NCI-H2171 treated with DMSO at 0.1 percent for 48 hours (cell line): ENCODE measurements around the gene CHID1.

Experiments used
- DNase-seq: peaks from one replicate; lab custom pipeline; 2025; lab: John Stamatoyannopoulos, UW

CHID1 gene

DNA sequence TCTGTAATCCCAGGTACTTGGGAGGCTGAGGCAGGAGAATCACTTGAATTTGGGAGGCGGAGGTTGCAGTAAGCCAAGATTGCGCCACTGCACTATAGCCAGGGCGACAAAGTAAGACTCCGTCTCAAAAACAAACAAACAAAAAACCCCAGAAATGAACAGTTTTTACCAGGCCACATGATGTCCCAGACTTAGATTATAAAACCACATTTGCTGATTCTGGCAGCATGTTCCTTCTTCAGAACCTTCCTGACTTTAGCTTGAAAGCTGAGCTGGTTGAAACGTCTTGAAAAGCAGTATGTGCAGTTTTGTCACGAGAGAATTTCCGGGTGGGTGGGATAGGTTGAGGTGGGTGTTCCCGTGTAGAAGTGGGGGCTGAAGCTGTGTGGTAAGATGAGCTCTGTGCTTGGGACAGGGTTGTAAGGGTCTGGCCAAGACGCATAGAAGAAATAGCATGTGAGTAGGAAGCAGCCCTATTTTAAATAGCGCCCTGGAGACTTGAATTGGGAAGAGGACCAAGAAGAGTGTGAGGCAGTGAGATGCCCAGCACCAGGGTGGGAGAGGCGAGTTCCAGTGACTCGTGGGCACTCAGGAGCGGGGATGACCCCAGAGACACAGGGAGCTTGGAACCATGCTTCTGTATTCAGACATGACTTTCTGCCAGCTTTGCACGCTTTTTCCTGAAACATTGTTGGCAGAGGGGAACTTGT is 22.7 kb upstream of the CHID1 start:
- DNase-seq = no peak

DNA sequence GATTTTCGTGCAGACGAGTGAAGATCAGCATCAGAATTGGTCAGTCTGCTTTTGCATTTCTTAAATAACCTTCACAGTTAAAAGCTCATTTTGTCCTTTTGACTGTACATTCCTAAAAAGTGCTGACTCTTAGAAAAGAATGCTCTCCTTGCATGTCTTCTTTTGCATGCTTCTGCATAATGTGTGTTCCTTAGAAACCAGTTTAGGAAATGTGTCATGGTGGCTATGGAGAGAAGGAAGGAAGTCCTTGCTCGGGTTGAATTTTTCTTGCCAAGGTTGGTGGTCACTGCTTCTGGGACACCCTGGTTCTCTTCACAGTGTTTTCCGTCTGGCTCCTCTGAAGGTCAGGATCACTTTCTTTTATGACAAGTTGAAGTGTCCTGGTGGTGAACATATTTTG is 21.8 kb upstream of the CHID1 start:
- DNase-seq = no peak

DNA sequence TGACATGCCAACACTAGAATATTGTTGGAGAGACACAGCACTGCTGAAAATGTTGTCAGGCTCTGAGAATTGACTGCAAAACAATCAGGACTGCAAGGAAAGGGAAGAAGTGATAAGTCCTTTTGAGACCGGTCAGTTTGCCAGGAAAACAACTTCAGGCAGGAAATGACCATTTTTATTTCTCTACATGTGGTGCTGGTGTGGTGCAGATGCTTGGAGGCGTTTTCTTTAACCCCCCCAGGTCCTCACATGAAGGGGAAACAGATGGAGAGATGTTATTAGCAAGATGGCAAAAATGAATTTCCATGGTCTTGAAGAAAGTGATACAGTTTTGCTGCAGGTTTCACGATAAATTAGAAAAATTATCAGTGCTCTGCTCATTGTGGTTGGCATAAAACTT is 20.8 kb upstream of the CHID1 start:
- DNase-seq = no peak

GRCh38 chr11:929405-929804 is 18.8 kb upstream of the CHID1 start:
- DNase-seq = no peak

DNA sequence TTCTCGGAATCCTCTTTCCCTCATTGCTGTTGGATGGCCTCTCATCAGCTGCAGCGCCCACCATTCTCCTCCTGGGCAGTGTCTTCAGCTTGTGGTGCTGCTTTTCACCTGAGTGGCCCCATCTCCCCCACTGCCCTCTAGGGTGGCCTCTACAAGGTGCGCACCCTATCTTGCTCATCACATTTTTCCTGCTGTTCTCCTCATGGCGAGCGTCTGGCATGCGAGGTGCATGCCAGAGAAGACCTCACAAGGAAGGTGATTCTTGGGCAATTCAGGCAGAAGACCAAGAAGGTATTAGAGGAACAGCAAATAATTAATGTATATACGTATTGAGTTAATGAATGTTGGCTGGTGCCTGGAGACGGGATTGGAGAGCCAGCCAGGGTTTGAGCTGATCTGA is 18.2 kb upstream of the CHID1 start:
- no peak for DNase-seq

DNA sequence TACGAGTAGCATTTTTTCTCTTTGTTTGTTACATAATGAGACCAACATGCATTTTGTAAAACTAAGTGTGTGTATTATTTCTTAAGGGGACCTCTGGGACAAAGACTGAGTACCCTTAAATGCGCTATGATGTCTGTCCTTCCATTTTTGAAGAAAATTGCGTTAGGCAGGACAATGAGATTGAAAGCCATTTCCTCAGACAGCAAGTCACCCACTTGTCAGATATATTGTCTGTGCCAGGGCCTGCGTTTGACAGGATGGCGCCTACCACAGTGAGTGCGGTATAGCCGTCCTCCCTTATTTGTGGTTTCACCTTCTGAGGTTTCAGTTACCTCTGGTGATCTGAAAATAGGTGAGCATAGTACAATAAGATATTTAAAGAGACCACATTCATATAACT is 17.3 kb upstream of the CHID1 start:
- DNase-seq = no peak

- DNase-seq = no peak
These were observed 15.8 kb upstream of the CHID1 start for GRCh38 chr11:926341-926916.

- DNase-seq = peak; percentile 47
These were observed 15.1 kb upstream of the CHID1 start, which contains the start of gene AP2A2 for GRCh38 chr11:925496-926301. Gene AP2A2 (plus strand): TSS chr11:925870. CDS start chr11:926022, 152 bp downstream.

DNA sequence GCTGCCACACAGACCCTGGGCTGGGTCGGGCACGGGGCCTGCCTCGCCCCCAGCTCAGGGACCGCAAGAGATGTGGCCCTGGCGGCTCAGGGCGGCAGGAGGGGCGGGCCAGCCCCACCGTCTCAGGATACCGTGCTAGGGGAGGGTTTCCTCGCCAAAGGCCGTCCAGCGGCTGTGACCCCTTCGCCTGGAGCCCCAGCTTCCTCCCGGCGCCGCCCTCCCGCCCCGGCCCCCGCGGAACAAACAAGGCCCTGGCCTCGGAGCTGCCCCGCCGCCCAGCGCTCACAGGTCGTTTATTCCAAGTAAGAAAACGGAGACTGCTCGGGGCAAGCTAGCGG is 14.5 kb upstream of the CHID1 start:
- DNase-seq = no peak

- DNase-seq = peak; percentile 6
These were observed 14.0 kb upstream of the CHID1 start for GRCh38 chr11:924406-925157.

DNA sequence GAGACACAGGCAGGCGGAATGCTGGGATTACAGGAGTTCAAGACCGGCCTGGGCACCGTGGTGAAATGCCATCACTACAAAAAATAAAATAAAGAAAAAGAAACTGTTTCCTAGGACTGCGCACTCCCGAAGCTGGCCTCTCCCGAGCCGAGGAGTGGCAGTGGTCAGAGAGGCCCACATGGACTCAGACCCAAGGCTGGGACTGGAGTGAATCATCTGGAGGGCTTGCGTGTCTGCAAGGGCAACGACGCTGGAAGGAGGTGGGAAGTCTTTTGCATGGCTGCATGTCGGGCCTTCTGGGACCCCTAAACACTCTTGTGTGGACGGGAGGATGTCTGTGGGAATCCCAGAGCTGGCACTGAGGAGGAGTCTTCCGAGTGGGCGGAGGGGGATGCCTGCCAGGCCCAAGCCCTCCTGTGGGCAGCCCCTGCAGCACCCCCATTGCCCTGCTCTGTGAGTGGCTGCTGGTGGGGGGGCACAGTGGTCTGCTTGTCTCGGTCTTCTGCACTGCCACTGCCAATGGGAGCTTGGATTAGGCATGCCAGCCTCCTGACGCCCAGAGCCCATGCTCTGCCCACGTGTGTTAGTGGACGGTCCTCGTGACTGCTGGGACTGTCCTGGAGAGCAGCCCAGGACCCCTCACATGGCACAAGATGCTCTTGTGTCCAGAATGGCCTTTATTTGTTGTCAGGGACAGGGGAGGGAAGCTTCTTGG is 13.2 kb upstream of the CHID1 start:
- no peak for DNase-seq

DNA sequence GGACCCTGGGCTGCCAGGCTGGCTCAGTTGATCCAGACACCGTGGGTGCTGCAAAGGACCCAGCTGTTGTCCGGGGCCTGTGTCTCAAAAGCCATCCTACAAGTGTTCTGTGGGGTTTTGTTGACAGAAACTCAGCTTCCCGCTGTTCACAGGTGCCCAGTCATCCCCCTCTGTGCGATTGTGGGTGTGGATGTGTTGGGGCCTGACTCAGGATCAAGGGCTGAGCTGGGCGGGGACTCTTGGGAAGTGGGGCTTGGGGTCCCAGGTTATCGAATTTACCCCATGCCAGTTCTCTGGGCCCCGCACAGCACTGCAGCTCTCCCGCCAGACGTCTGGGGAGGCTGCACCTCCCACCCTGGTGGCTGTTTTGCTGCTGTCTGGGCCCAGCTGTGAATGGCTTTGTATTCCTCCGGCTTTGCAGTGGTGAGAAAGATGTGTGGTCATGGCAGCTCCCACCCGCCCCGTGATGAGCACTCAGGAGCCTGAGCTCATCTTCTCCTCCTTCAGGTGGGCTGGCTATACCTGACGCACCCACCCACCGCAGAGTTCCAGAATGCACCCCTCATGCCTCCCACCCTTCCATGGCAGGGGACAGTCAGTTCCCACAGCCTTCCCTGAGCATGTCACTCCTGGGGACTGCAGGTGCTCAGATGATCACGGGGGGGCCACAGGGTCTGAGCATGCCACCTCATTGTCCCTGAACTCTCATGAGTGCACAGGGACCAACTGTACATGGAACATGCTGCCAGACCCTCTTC is 11.5 kb upstream of the CHID1 start:
- no peak for DNase-seq

DNA sequence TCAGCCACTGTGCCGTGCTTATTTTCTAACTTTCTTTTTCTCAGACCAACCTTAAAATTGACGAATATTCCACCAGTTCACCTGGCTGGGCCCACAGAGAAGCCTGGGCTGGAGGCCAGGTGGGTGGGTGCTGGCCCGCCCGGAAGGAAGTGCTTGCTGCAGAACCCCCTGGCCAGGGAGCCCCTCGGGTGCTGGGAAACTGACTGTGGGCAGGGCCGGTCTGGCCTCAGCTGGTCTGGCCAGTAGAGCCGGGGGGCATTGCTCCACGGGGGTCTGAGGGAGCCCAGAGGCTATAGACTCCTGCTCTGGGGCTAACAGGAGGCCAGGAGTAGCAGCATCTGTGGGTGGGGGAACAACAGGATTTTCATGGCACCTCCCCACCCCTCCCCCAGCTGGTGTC is 6.8 kb upstream of the CHID1 start:
- no peak for DNase-seq

DNA sequence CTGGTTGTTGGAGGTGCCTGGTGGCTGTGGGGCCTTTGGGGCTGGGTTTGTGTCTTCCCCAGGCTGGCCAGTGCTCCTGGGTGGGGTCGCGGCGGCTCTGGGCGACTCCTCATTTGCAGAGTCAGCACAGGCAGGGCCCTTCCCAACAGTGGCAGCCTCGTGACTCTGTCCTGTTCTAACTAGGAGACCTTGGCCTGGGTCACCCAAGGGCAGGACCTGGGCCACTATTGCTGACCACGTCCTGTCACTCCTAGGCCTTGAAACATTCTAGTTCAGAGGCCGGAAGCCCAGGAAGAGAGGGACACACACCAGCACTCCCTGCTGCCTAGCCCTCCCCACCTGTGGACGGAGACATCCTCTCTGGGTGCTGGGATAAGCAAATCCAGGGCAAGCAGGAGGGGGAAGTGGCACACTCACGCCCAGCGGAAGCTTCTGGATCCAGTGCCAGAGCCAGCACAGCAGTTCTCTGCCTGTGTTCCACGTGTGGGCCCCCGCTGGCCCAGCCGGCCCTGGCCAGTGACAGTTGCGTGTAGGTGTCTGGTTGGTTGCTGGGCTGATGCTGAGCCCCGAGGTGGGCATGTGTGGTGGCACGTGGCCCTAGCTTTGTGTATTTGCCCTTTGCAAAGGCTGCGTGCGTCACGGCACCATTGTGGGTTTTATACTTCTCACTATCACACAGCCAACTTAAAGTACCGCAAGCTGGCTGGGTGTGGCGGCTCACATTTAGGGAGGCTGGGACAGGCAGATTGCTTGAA is 4.3 kb upstream of the CHID1 start:
- DNase-seq = no peak

DNA sequence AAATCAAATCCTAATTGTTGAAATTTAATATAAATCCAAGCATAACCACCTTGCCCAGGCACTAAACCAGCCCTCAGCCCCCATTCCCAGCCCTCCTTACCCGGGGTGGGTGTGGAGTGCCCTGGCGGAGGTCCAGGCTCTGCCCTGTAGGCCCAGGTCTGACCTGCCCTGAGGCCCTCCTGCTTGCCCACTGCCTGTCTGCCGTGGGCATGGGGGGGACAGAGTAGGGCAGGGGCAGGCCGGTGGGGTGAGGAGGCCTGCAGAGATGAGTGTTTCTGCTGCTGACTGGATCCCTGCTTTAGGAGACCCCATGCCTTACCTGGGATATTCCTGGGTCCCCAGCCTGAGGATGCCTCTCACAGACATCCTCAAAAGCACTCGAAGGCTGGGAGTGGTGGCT is 3.6 kb upstream of the CHID1 start:
- no peak for DNase-seq

DNA sequence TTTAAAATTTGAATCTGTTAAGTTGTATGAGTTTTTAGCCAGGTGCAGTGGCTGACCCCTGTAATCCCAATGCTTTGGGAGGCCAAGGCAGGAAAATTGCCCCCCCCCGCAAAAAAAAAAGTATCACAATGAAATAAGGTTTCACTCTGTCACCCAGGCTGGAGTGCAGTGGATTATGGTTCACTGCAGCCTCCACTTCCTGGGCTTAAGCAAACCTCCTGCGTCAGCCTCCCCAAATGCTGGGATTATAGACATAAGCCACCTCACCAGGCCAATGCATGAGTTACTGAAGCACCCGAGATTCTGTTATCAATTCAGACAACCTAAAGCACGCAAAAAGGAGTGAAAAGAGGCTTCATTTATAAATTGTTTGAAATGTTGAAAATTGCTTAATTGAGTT is 2.4 kb upstream of the CHID1 start:
- DNase-seq = no peak

DNA sequence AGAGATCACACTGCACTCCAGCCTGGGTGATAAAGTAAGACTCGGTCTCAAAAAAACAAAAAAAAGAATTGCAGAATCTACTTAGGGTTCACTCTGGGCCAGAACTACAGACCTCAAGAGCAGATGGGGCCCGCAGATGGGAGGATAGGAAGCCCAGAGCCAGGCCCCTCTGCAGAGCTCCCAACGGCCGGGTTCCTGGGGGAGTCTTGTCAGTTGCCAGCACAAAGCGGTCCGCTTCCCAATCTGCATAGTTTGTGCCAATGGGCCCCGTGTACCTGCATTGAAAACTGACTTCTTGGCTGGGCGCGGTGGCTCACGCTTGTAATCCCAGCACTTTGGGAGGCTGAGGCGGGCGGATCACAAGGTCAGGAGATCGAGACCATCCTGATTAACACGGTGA is 1.7 kb upstream of the CHID1 start:
- DNase-seq = no peak

DNA sequence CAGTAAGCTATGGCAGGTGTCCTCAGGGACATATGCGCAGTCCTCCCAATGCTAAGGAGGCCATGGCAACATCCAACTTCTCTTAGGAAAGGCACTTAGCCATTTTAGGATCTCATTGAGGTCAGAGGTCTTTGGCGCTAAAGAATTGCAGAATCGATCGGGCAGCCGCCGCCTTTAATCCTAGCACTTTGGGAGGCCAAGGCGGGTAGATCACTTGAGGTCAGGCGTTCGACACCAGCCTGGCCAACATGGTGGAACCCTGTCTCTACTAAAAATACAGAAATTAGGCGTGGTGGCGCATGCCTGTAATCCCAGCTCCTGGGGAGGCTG is 1.2 kb upstream of the CHID1 start:
- DNase-seq = no peak

DNA sequence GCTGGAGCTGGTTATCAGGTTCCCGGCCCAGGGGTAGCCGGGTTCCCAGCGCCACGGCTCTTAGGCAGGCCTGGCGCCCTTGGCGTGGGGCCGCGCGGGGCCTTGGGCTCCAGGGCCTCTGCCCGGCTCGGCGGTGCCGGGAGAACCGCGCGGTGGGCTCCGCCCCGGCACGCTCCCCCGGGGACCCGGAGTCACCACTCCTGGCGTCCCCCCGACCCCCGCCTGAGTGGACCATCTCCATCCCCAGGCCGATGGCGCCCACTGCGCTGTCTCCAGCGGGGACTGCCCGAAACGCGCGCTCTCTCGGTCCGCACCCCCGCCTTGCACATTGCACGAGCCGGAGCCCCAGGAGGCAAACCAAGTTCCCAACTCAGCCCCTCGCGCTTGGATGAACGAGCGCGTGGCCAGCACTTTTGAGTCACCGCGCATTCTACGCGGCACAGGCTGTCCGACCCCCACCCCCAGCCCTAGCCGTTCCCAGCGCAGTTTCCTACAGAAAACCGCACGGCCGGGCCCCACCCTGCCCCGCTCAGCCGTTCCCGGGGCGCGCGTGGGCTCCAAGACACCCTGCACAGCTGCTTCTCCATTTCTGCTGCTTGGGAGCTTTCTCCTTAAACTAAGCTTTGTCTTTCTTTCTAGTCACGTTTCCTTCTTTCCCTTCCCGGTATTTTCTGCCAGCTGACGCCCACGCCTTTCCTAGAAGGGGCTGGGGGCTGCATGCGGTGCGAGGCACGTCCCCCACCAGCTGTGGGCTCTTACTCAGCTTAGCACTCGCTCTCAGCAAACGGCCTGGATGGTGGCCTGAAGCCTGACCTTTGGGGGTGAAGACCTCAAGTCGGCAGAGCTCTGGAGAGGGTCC is 650 bp upstream of the CHID1 start:
- DNase-seq = no peak
